SH-SY5Y (cell line): Measurements from ENCODE around the gene CNTFR.

Experiments used
- GATA2 ChIP-seq: IDR thresholded peaks from 2 replicates; pipeline ENCODE4 v1.6.1; 2011; ENCODE audit warnings: mild to moderate bottlenecking, low read depth, low read length
- GATA3 ChIP-seq: IDR thresholded peaks from 2 replicates; pipeline ENCODE4 v1.6.1; 2011; ENCODE audit warnings: low read depth, mild to moderate bottlenecking, low read length, moderate library complexity

Gene CNTFR

DNA sequence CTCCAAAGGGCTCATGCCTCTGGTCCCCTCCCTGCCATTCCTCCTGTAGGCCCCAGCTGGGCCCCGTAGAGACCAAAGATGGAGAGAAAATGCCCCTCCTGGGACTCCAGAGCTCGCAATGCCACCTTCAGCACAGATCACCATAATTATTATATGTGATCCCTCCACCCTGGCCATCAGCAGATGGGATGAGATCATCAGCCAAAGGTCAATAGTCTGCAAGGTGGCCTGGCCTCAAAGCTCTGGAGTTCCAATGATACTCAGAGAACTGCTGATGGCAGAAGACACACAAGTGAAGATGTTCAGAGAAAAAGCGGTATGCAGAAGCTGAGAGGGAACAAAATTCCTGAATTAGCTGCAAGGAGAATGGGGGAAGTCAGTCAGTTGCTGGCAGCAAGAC lies 17.4 kb upstream of the CNTFR start:
- TF ChIP-seq GATA2 (no peak), GATA3 (no peak)

DNA sequence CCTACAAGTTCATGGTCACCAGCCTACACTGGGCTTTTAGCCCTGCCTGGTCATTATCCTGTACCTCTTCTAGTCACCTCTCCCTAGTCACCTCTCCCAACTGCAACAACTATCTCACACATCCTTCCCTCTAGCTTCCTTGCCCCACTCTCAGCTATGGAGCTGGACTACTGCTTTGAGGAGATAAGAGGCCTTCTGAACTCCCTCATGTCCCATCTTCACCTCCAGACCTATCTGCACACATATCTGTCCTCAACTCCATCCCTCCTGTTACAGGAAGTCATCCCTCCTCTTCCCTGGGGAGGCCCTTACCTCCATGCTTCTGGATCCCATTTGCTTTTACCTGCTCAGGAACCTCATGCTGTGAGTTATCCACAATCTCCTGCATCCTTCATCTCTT lies 16.7 kb upstream of the CNTFR start:
- no peak for TF ChIP-seq GATA3

DNA sequence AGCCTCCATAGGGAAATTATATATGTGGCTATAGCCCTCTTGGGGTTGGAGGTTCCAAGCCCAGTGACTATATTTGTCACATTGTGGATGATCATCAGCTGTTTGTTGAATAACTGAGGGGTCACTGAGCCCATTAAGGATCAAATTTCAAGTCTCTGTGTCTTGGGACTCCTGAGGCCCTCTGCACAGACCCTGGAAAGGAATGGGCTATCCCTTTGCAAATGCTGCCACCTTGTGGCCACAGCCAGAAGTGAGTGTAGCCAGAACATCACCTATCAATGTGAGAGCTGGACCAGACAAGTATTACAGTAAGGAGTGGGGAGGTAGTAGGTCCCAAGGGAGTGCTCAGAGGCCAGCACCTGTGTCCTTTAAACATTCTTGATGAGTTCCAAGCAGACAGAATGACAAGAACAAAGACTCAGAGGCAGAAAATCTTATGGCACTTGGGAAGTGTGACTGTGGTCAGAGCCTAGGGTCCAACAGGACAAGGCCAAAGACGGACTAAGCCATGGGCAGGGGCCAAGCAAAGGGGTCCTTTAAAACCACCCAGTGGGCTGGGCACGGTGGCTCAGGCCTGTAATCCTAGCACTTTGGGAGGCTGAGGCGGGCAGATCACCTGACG lies 14.2 kb upstream of the CNTFR start:
- no peak for TF ChIP-seq GATA3

DNA sequence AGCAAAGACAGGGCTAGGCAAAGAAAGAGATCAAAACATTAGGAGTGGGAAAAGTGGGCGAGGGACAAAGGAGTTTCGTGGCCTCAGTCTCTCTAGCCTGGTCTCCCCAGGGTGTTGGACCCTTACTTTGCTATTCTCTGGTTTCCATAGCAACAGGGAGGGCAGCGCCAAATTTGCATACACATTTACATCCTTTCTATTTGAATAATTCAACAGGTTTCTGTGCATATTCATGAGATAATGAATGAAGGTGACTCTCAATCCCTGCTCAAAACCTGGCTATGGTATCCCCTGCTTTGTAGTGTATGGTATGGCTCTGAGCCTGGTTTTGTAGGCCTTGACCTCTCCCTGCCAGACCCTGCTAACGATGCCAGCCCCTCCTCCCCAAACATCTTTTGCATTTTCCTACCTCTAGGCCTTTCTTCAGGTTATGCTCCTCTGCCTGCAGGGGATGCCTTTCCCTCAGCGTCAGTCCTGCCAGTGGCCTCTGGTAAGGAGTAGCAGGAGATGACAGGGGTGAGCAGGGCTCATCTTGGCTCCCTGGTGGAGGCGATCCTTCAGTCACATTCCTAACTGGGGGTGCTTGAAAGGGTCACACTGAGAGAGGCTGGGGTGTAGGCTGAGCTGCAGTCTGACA lies 12.5 kb upstream of the CNTFR start:
- no peak for TF ChIP-seq GATA3
- TF ChIP-seq GATA2, result no peak

DNA sequence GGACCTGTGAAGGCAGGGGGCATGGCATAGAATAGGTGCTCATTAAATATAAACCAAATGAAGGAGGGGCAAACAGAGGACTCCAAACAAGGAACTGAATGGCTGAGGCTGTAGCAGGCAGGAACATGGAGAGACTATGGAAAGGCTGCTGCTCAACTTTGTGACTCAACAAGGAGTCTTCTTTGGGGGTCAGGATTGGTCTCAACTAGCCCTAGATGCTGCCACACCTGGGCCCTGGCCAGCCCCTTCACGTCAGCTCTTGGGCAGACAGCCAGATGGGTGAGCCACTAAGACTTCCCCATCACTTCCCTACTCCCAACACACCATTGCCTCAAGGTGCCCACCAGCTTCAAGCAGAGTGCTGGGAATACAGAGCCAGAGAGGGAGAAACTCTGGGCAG lies 11.4 kb upstream of the CNTFR start:
- no peak for TF ChIP-seq GATA2
- TF ChIP-seq GATA3, result no peak

DNA sequence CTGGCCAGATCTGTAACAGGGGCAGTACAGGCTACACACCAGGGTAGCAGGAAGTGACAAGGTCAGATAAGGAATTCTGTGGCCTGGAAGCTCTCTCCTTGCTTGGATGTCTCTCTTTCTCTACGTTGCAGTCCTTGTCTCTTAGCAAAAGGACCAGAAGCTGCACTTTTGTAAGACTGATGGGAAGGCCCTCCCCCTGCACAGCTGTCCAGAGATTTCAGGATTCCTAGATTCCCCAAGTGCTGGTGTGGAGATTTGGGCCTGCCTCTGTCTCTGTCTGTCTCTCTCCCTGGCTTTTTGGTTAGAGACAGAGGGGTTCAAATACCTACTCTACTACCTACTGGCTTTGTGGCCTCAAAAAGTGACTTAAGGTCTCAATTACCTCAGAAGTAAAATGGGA lies 10.0 kb upstream of the CNTFR start:
- TF ChIP-seq GATA3 (no peak), GATA2 (no peak)

DNA sequence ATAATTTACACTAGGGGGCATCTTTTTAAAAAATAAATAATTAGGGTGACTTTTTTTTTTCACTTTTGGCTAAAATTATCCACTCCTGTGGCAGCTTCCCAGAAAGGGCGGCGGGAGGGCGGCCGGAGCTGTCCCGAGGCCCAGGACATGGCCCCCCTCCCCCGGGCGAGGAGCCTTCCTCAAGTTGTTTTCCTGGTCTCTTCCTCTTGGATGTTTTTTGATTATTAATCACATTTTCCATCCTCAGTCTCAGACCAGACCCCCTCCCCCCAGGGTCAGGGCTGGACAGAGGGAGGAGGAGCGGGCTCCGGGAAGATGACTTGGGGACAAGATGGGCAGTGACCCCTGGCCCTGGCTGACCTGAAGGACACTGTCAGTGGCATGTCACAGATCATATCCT lies 4.7 kb upstream of the CNTFR start:
- no peak for TF ChIP-seq GATA2
- no peak for TF ChIP-seq GATA3

DNA sequence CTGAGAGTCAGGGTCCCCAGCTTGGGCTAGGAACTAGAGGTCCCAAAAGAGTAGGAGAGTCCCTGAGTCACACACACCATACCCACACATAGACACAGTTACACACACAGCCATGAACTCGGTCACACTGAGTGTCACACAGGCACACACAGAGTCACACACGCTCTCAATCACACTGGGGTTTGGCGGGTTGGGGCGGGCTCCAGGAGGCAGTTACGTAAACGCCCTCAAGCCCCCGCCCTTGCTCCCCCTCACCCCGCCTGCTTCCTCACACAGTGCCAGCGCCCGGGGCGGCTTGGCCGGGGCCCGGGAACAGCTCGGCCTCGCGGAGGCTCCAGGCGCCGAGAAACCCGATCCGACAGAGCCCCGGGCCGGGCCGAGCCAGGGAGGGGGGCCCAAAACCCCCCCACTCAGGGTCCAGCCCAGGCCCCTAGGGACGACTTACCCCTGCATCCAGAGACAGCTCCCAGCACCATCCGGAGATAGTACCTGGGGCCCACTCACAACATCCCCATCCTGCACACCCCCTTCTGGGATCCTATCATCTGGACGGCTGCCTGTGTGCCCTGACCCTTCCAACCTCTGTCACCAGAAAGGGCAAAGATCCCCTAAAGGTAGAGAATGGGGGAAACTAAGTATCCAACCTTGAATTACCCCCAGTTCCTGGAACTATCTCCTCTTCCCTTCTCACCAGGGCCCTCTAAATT lies 3.5 kb upstream of the CNTFR start:
- no peak for TF ChIP-seq GATA2
- no peak for TF ChIP-seq GATA3

DNA sequence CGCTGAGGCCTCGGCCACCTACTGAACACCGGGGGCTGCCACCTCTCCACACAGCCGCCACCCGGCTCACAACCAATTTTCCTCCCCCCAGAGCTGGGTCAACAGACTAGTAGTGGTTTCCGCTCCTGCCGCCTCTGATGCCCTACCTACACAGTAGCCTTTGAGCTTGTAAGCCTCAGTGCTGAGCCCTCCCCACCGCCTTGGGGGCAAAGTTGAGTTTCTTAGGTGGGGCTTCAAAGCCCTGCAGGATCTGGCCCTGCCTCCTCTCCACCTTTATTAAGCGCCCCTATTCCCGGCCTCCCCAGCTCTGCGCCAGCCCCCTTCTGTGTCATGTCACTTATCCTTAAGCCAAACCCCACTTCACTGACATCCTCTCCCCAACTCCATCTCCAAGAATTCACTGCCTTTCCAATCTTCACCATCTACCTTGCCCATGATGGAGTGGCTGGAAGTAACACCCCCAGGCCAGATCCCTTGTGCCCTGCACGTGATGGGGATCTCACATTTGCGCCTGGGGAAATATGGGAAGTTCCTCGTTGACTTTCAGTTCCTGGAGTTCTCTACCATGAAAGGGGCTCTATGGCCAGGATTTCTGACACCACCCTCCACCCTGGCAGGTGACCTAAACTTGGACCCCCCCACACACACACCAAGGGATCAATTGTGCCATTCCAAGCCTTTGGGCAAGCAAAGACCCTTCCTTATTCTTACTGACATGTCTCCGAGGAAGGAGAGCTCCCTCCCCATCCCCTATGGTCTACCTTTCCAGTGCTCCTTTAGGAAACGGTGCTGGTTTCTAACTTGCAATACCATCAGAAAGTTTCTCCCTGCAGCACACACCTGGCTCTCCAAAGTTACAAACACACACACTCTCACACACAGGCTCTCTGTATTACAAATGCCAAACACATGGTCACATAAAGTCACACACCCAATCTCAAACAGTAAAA lies 2.7 kb upstream of the CNTFR start:
- TF ChIP-seq GATA2 (no peak), GATA3 (no peak)

DNA sequence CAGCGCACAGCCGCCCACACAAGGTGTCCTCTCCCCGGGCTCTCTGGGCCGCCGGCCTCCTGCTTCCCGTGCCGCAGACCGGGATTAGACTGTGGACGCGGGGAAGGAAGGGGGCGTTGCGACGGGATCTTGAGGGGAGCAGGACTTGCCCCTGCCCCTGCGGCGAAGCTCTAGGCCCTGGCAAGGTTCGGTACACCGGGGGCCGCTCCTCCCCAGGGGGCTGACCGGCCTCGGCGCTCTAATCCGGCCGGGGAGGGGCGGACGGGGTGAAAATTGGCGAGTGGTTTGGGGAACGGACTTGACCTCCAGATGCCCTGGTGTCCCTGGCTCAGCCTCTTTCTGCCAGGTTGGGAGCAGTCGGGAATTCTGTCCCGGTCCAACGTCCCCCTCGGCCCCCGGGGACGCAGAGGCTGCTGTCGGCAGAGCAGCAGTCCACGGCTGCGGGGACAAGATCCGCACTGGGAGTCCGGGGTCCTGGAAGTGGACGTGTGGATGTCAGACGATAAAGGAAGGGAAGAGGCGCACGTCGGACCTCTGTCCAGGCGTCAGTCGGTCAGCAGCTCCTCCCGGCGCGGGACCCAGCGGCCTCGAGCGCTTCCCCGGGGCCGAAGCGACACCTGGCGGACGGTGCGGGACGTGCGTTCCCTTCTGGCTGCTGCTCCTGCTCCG lies 1.9 kb upstream of the CNTFR start:
- no peak for TF ChIP-seq GATA2
- no peak for TF ChIP-seq GATA3

DNA sequence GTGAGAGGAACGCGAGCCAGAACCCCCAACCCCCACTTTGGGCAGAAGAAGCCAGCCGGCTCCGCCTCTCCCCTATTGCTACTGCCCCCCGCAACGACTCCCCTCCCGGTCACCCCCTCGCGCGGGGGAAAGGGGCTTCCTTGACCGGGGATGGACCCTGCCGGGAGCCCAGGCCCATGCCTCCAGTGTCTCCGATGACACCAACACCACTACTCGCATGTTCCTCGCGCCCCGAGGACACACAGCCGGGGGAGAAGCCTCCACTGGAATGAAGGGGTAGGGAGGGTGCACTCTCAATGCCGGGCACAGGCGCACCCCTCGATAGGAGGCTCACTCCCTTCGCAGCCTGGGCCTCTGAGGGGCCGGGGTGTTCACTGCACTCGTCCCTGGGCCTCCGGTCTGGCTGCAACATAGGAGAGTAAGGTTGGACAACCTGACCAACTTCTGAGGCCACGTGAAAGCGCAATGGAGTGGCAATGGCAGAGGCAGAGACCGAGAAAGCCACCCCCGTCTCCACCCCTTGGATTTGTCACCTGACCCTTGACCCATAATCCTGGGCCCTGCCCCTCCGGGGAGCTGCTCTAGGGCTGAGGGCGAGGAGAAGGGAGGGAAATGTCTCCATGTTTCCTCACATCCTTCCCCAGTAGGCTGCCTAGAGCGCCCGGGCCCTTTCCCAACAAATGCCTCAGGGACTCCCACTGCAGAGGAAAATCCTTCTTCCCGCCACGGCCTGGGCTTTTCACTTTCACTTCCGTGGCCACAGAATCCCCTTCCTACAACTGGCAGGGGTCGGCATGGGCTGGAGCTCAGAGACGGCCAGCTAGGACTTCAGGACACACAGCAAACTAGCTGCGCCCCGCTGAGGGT lies 1.1 kb upstream of the CNTFR start:
- TF ChIP-seq GATA3 (no peak), GATA2 (no peak)

DNA sequence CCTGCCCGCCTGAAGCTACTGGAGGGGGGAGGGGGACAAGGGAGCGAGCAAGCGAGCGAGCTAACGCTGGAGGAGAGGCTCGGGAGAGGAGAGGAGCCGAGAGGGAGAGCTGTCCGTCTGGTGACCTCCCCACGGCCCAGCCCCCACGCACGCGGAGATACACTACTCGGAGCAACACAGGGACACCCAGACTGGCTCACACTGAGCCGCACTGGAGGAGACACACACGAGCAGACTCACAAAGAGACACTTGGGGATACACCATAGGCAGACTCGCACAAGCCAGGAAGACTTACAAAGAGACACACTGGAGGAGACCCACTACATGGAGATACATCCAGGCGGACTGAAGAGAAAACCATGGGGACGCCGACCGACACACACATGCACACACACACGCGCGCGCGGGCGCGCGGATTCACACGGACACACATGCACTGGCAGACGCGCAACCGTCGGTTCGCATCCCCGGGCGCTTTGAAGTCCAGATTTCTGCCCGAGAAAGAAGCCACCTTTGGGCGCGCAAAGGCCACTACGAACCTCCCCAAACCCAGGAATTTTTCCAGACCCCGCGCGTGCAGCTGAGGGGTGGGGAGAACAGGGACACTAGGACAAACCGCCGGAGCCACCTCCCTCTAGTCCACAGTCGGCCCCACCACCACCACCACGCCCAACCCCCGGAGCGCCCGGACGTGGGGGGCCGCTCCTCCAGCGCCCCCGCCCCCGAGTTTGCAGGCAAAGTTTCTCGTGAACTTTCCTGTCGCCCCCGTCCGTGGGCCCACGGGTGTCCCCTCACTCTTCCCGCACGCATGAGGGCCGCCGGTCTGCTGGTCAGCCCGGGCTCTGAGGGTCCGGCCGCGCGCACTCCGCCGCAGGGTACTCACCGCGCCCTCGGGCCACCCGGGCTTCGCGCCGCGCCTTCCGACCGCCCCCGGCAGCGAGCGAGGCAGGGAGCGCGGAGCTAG lies 571 bp downstream of the CNTFR start:
- TF ChIP-seq GATA3 (no peak), GATA2 (no peak)
